Measurements from ENCODE around the gene ESPN.

The ESPN gene

DNA sequence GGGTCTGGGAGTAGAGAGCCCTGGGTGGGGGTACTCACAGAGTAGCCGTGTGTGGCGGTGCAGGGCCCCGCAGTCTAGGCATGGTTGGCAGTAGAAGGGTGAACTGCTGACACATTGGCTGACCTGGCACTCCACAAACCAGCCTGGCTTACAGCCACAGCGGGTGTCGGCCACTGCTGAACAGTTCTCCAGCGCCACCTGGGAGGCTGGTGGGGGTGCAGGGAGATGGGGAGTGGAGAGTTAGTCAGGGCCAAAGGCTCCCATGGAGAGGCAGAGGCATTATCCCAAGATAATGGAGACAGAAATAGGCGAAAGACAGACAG is 39.9 kb downstream of the ESPN start:
- DNase-seq (ENCODE audit: low spot score) (no peak), FAIRE-seq (no peak)

GRCh38 chr1:6464915-6465314 is 40.3 kb downstream of the ESPN start:
- no peak for DNase-seq (ENCODE audit: low spot score)
- no peak for FAIRE-seq

DNA sequence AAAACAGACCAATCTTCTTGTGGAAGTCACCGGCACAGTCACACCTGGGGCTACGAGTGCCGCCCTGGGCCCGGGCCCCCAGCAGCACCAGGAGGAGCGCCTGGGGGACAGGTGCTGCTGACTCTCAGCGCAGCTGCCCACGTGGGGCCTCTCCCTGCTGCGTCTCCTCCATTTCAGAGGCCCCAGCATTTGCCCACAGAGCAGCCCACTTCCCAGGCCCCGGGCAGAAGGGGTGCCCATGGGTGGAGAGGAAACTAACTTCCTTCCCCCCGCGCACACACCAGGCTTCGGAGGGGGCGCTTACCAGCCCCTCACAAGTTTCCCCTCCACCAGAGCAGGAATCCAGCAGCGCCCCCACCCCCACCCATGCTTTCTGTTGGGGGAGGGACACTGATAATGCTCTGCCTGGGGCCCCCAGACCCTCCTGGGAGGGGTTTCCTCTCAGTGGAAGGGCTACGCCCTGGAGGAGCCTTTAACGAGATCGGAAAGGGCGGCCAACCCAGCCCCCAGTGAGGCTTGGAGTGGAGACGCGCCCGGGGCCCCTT is 41.0 kb downstream of the ESPN start:
- FAIRE-seq: no peak
- no peak for DNase-seq (ENCODE audit: low spot score)

DNA sequence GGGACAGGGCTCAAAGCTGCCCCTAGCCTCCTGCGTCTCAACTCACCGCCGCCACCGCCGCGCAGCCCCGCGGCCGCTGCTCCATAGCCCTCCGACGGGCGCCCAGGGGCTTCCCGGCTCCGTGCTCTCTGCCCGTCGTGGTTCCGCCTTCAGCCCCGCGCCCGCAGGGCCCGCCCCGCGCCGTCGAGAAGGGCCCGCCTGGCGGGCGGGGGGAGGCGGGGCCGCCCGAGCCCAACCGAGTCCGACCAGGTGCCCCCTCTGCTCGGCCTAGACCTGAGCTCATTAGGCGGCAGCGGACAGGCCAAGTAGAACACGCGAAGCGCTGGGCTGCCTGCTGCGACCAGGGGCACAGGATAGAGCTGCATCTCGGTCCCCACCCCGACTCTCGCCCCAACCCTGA is 41.4 kb downstream of the ESPN start, which contains the start of gene TNFRSF25:
TSS of gene TNFRSF25 (minus strand) at position 151 of the 400 bp plus-strand sequence. CDS start at position 85, 66 bp downstream.
- DNase-seq (ENCODE audit: low spot score) (no peak), FAIRE-seq (no peak)

GRCh38 chr1:6466751-6467150 is 42.2 kb downstream of the ESPN start:
- DNase-seq (ENCODE audit: low spot score) (no peak), FAIRE-seq (no peak)

DNA sequence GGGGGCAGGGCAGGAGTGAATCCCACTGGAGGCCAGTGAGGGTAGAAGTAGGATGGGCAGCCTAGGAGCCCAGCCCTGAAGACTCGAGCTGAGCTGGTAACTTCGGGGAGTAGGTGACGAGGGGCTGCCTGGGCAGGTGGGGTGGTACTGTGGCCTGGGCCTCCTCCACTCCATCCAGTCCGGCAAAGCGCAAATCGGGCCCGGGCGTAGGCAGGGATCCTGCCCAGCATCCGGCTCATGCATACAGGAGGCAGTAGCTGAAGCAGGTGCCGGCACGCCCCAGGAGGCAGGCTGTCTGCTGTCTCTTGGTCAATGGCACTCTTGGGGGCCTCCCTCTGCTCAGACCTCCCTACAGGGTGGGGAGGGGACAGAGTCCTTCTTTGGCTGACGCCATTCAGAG is 42.6 kb downstream of the ESPN start:
- FAIRE-seq (no peak), DNase-seq (ENCODE audit: low spot score) (no peak)

GRCh38 chr1:6467744-6468688 is 43.4 kb downstream of the ESPN start:
- FAIRE-seq (no peak), DNase-seq (ENCODE audit: low spot score) (no peak)

- DNase-seq (ENCODE audit: low spot score): no peak
- no peak for FAIRE-seq
These were observed 44.3 kb downstream of the ESPN start for GRCh38 chr1:6468729-6469461.

GRCh38 chr1:6470132-6471085 is 45.8 kb downstream of the ESPN start:
- FAIRE-seq (no peak), DNase-seq (ENCODE audit: low spot score) (no peak)

GRCh38 chr1:6471086-6471969 is 46.8 kb downstream of the ESPN start:
- DNase-seq (ENCODE audit: low spot score) (no peak), FAIRE-seq (no peak)

DNA sequence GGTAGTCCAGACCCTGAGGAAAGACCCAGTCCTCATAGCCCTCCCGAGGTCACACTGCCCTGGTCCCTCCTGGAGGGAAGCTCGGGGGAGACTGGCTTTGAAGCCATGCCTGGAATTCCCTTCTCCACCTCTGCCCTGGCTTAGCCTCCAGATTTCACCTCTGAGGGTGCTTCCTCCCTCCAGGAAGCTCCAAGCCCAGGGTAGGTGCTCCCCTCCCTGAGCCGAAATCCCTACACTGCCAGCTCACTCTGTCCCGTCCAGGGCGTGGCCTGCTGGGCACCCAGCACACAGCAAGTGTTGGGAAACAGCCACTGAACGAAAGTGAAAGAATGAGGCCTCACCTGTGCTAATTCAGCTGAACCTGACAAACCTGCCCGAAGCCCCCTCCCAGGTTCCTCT is 47.4 kb downstream of the ESPN start:
- no peak for FAIRE-seq
- no peak for DNase-seq (ENCODE audit: low spot score)

DNA sequence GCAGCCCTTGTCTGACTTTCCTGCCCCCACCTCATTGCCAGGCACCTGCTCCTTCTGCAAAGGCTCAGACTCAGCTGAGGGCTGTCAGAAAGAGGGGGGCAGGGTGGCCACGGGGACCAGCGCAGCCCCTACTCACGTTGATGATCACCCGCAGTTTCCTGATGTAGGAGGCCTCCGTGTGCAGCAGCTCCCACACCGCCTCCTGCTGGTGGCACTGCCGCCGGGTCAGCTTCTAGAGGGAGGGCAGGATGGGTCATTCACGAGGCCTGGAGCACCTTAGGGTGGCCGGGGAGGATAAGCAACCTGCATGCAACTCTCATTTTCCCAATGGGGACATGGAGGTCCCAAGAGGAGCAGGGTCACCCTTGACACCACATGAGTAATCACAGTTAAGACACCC is 47.8 kb downstream of the ESPN start:
- FAIRE-seq (no peak), DNase-seq (ENCODE audit: low spot score) (no peak)

GRCh38 chr1:6473156-6473555 is 48.6 kb downstream of the ESPN start:
- DNase-seq (ENCODE audit: low spot score) (no peak), FAIRE-seq (no peak)

- FAIRE-seq (no peak), DNase-seq (ENCODE audit: low spot score) (no peak)
These were observed 49.6 kb downstream of the ESPN start for GRCh38 chr1:6473974-6474814.

GRCh38 chr1:6474815-6475282 is 50.3 kb downstream of the ESPN start:
- no peak for FAIRE-seq
- DNase-seq (ENCODE audit: low spot score): no peak

GRCh38 chr1:6475381-6476133 is 51.0 kb downstream of the ESPN start:
- FAIRE-seq (no peak), DNase-seq (ENCODE audit: low spot score) (peak; percentile 30)

DNA sequence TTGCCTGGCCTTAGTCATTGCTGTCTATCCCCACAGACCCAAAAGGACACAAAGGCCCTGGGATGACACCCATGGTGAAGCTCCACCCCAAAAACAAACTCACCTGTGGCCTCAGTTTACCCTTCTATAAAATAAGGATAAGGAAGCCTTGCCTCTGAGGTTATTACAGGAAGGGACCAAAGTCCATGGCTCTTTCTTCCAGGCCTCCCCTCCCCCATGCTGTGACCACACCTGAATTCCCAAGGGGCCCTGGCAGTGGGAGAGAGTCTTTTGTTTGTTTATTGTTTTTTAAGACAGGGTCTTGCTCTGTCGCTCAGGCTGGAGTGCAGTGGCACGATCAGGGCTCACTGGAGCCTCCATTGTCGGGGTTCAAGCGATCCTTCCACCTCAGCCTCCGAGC is 51.9 kb downstream of the ESPN start:
- FAIRE-seq (no peak), DNase-seq (ENCODE audit: low spot score) (no peak)

DNA sequence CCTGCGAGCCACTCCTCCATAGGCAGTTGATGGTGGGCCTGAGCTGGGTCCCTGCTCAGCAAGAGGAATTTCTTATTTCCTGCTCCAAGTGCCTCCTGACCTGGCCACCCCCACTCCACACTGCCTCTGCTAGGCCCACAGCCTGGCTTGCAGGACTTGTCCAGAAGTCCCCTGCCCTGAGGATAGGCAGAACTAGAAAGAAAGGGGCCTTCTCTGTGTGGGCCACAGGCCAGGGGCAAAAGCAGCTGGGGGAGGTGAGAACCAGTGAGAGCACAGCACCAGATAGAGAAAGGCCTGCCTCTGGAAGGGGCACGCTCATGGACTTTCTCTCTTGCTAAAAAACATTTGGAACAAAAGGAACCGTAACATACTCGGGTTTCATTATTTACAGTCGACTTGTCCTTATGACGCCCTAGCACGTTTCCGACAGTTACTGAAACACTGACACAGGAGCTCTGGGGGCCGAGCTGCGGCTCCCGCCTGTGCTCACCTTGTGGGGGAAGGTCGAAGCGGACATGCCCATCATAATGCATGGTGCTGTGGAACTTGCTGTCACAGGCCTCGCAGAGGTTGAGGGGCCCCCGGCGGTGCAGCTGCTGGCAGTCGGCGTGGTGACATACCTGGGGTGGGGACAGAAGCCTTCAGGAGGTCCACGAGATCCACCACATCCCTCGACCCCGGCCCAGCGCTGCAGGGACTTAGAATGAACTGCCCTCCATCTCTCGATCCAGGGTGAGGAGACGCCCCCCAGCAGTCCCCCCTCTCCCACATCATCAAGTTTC is 52.7 kb downstream of the ESPN start:
- DNase-seq (ENCODE audit: low spot score) (no peak), FAIRE-seq (no peak)
